GM19239 (cell line): ENCODE measurements around the gene GPC5.
"Not testable (repeated sequence)": the region's sequence is repeated elsewhere in the genome, so short reads cannot be mapped to it uniquely, and the experiment has no call there.

Source experiments
- DNase-seq: peaks from one replicate; pipeline ENCODE4 v3.0.0; 2011; ENCODE audit warnings: low spot score; ENCODE audit not compliant: insufficient read length
- FAIRE-seq: peaks from 2 replicates; lab custom pipeline; 2011; peaks lifted over from hg19 to GRCh38; lab: Jason Lieb, UNC

GPC5 gene

DNA sequence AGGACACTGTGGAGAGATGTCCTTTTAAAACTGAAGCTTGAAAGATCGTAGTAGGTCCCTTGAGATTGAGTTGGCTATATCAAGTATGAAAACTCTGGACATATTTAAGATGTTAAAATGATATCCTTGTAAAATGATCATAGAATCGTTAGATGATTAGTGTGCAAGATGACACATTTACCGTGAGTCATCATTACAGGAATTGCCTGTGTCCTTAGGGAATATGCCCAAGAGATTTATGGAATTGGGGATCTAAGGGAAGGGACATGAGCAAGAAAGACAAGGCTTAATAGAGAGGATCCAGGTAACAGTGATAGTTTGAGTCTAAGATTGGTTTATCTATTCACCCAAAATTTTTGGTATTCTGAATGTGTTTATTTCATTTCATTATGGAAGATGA is 233.7 kb downstream of the GPC5 start:
- DNase-seq (no peak), FAIRE-seq (no peak)

DNA sequence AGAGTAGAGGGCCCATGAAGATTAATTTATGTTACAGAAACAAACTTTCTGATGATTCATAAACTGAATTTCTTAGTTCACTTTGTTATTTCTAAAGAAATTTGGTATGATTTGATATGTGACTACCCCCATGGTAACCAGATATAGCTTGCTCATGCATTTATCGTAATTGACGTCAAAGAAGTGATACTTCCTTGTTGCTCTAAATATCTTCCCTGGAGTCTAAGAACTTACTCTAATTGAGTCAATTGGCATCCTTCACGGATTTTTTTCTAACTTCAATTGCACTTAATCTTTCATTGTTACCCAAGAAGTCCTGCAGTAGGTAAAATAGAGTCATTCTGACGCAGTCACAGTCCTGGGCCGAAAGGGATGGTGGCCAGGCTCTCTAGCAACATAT is 240.9 kb downstream of the GPC5 start:
- DNase-seq (no peak), FAIRE-seq (no peak)

DNA sequence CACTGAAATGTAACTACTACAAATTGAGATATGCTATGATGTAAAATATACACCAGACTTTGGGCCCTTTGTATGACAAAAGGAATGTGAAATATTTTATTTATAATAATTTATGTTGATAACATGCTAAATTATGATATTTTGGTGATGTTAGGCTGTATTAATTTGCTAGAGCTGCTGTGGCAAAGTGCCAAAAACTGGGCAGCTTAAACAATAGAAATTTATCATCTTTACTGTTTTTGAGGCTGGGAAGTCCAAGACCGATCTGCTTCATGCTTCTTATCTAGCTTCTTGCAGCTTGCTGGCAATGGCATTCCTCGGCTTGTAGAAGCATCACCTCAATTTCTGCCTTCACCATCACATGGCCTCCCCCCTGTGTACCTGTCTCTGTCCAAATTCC is 245.0 kb downstream of the GPC5 start:
- FAIRE-seq (no peak), DNase-seq (no peak)

DNA sequence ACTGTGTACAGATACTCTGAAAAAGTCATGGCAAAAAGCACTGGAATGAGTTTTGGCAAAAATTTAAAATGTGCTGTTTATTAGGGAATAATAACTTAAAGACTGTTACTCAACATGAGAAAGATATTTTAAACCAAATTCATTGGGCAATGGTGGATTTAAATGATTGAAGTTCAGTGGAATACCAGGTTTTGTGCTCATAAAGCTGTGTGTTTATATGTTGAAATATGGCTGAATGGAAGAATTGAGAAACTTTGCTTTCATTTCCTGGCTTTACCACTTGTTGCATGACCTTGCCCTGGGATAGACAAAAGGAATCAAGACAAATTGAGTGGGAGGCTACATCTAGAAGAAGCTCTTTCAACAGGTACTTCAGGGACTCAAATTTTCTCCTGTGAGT is 246.4 kb downstream of the GPC5 start:
- FAIRE-seq (no peak), DNase-seq (no peak)

DNA sequence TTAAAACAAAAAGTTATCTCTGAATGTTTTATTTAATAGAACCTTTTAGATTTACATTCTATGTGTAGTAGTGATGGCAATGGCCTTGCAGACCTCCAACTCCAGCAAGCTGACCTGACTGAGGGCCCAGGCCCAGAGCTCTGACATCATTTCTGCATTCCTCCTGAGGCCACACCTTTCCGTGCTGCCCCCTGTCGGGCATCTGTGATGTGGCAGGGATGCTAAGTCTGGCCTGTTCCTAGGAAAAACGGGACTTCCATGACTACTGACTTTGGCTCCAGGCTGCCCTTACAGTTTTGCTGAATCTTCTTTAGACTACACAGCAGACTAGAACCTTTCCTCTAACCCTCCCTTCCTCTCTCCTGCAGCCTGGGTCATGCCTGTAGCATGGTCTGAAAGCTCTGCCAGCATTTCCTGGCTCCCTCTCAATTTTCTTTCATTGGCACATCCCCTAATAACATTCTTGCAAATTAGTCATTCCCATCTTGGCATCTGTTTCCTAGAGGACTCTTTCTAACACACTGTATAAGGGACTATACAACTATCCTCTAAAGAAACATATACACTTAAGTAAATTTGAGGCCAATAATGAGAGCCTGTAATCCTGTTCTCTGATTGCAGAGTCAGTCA is 249.1 kb downstream of the GPC5 start:
- DNase-seq: no peak
- FAIRE-seq: no peak

DNA sequence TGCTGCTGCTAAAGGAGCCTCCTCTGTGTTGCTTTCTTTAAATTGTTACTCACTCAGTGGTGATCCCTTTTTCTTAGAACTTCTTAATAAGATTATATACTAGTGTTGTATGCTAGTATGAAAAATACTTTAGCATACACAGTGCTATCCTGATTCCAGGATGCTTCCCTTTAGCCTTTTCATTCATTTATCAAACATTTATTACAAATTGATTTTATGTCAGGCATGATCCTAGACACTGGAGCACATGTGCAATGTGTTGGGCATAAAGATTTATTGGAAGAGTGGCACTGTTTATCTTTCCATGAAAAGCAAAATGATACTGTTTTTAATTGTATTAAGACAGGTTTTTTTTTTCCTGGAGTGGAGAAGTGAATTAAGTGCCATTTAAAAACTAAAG is 249.6 kb downstream of the GPC5 start:
- DNase-seq: no peak

DNA sequence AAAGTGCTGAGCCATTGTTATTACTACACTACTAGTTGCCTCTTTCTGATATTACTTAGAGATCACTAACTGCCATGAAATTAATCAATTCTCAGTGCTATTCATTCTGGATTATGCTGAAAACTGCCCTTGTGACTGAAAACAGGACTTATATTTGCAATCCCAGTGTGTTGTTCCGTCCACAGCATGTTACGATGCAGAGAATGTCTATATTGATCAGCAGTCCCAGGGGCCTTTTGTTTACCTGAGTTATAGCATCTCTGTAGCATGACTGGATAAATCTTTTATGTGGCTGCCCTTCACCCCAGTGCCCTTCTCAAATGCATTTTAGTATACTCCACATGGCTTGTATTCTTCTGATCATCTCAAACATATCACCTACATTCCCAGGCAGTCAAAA is 251.0 kb downstream of the GPC5 start:
- DNase-seq (no peak), FAIRE-seq (no peak)

More for the DNA sequence above, 249.6 kb downstream of the GPC5 start:
- FAIRE-seq: no peak

DNA sequence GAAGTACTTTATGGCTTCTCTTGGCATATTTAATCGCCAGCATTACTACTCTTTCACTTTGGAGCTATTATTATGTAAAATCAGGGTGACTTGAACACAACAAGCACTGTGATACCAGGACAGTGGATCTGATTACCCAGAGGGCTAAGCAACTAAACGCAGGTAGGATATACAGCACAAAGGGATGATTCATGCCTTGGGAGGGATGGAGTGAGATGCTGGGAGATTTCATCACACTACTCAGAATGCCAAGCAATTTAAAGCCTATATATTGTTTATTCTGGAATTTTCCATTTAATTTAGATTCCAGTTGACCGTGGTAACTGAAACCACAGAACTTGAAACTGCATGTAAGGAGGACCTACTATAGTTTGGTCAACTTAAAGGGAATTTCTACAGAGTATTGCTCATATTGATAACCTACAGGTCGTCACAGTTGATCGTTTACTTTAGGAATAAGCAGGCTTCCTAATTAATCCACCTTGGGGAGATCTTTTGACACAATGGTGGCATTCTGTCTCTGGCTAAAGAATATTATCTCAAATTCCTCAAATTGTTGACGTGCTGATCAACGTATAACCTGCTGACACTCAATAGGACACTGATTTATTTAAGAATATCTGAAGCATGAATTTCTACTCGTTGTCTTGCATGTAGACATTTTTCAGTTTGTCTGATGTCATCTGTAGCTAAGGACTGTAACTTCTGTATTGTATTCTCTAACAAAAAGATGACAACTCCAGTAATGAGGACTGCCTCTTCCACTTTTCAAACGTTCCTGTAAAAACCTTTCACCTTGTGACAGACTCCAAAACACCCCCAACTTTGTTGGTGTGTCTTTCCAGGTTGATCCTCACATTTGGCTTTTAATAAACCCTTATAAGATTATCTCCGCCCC is 254.2 kb downstream of the GPC5 start:
- FAIRE-seq: no peak

DNA sequence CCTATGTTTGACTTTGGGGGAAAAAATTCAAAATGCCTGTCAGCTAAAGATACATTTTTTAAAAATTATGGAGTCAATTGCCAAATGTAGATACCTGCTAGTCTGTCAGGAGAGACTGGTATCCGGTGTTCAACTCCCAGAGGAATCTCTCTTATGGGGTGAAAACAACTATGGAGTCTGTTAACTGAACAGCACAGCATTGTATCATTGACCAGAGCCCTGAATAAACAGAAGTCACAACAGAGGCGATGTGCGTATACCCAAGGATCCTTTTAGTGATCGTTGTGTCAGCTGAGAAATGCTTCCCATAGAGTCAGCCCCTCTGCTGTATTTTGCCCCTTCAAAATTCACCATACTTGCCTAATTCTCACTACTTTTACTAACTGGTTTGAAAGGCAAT is 257.3 kb downstream of the GPC5 start:
- FAIRE-seq (no peak), DNase-seq (no peak)

More for the DNA sequence above, 254.2 kb downstream of the GPC5 start:
- no peak for DNase-seq

DNA sequence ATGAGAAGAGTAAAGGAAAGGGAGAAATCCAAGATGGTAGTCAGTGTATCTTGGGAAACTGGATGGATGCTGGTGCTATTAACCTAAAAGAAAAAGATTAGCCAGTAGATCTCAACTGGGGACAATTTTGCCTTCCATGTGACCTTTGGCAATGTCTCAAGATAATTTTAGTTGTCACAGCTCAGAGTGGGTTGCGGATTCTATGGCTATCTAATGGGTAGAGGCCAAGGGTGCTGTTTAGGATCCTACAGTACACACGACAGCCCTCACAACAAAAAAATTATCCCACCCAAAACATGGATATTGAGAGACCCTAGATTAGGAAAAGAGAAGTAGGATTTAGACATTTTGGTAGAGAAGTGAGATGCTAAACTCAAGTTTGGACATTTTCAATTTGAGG is 258.9 kb downstream of the GPC5 start:
- no peak for FAIRE-seq
- no peak for DNase-seq

DNA sequence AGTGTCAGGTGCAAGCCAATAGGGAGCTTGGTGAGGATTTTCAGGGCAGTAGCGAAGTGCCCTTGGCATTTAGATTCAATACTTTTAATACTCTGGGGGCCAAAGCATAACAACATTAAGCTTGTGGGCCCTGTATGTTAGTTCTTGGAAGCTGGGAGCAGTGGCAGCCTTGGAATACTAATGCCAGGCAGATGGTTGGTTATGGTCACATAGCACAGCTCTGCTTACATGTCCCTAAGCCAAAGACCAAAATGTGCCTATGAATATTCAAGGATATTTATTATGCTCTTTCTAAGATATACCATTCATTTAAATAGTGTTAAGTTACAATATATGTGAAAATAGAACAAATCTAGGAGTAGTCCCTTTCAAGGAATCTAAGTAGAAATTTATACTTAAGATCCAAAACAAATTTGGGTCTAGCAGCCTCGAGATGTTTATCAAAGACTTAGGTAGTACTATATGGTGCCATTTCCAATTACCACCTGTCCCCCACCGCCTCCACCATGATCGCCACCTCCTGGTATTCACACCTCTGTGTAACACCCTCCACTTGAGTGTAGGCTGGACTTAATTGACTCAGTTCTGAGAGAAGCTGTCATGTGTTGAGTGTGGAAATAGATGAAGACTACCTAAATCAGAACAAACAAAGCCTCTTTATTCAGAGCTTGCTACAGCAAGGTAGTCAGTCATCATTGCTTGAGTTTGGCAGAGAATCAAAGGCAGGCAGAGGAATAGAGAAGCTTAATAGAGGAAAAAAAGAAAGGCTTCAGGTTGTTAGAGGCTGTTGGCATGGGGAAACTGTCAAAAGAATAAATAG is 261.0 kb downstream of the GPC5 start:
- DNase-seq: no peak
- FAIRE-seq: no peak

DNA sequence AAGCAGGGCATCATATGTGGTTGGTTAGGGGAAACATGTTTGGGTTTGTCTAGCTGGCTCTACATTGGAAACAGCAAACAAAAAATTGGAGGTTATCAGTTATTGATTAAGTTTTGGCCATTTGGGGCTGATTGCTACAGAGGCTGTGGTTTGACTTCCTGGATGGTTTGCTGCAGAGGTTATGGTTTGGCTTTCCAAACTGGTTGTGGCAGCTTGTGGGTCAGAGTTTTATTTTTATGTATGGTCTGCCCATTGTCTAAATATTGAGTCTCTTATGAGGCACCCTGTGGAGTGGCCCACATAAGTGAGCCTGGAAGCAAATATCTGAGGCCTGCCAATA is 261.6 kb downstream of the GPC5 start:
- no peak for DNase-seq
- FAIRE-seq: no peak

DNA sequence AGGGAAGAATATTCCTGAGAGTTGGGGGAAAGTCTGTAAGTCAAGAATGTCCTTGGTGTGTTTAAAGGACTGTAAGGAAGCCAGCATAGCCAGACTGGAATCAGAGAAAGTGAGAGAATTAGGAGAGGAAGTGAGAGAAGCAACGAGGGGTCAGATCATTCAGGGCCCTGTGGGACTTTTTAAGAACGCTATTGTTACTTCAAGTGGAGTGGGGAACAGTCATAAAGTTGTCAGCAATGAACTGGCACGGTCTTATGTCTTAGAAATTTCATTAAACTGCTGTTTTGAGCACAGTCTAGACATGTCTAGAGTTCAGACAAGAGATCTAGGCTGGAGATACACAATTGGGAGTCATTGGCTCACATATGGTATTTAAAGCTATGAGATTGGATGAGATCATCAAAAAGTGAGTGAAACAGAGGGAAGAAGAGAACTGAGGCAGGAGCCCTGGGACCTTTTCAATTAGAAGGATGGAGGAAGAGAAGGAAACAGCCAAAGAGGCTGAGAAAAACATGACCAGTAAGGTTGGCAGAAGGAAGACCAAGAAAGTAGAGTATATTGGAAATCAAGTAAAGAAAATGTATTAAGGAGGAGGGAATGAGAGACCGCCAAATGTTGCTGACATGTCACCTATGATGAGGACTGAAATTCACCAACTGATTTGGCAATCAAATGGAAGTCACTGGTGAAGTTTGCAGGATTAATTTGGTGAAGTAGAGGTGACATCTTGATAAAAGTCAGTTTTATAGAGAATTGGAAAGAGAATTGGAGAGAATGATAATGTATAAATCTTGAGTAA is 263.5 kb downstream of the GPC5 start:
- no peak for DNase-seq

DNA sequence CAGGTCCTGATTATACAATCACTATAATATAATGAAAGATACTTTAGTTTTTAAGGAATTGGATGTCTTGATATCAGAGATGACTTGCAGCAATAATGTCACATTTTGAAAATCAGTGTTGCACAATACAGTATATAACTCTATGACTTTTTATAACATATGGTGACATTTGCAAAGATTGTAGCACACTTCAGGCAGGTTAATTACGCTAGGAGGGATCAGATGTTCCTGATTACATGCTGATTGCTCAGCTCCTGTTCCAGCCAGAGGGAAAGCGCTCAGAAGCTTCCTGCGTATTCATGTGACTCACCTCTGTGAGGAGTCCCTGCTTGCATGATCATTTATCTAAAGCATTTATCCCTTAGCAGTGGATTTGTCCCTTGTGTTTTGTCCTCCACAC is 265.6 kb downstream of the GPC5 start:
- FAIRE-seq (no peak), DNase-seq (no peak)

More for the DNA sequence above, 263.5 kb downstream of the GPC5 start:
- no peak for FAIRE-seq

DNA sequence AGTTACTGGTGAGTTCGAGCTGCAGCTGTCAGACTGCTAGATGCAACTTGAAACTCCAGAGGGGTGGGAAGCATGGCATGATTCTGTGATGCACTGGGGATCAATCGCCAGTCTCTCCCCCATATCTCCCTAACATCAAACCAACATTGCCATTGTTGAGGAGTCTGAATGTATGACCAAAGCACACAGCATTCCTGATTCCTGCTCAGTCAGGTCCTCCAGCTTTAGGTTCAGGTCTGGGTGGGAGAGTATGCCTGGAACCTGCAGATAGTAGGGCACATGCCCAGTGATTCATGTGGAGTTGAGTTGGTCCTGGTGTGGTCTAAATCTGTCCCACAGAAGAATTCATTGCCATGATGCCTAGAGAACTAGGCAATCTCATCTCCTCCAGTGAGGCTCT is 269.1 kb downstream of the GPC5 start:
- DNase-seq (no peak), FAIRE-seq (no peak)

DNA sequence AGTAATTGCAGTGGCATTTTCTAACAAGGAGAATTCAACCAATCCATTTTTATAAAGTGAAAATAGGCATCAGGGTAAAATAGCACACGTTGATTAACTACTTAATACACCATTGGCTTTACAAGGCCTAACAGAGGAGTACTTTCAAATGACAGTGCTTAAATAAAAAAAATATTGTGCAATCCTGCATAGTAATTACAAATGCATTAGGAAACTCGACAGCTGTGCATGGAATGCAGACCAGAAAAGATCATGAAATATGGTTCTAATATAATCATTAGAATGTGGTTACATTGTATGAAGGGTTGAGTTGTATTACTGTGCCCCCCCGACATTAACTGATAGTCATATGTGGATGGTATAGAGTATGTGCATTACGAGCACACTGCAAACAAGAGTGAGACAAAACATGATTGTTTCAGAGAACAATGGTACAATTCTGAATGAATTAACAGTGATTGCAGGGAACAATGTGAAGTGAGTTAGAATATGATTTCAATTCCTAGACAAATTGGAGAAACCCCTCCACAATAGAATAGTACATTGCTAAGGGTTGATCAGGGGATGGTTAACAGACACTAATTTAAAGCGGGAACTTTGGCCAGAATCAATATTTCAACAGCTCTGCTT is 270.6 kb downstream of the GPC5 start:
- FAIRE-seq: no peak

DNA sequence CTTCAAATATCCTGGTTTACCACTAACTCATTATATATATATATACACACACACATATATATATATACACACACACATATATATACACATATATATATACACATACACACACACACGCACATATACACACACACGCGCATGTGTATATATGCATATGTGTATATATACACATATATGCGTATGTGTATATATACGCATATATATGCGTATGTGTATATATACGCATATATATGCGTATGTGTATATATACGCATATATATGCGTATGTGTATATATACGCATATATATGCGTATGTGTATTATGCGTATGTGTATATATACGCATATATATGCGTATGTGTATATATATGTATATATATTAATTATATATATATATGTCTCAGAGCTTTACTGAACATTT is 275.9 kb downstream of the GPC5 start:
- not testable (repeated sequence) for FAIRE-seq, DNase-seq

More for the DNA sequence above, 270.6 kb downstream of the GPC5 start:
- DNase-seq: no peak

DNA sequence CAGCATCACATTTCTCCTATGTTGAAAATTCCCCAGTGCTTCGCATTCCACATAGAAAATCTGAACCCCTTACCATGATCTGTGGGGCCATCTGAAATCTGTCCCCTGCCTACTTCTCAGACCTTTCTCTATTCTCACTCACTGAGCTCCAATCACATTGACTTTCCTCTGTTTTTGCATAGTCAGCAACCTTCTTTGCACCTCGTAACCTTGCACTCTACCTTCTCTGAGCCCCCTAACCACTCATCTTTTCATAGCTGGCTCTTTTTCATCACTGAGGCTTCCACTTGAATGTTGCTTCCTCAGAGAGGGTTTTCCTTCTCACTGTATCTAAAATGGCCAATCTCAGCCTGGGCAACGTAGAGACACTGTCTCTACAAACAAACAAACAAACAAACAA is 286.3 kb downstream of the GPC5 start:
- FAIRE-seq (no peak), DNase-seq (no peak)

DNA sequence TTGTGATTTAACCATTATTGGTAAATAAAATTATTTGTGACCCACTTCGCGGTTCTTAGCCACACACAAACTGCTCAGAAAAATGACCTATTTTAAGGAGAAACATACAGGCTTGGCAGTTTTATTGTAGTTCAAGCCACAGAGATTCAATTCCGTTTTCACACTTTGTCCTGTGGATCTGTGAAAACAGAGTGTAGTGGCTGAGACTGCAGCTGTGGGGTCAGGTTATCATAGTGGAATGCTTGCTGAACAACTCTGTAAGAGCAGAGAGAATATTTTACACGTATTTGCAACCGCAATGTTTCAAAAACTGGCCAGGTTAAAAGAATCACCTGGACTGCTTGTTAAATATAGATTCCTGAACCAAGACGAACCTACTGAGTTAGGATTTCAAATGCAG is 292.5 kb downstream of the GPC5 start:
- no peak for DNase-seq
- no peak for FAIRE-seq

DNA sequence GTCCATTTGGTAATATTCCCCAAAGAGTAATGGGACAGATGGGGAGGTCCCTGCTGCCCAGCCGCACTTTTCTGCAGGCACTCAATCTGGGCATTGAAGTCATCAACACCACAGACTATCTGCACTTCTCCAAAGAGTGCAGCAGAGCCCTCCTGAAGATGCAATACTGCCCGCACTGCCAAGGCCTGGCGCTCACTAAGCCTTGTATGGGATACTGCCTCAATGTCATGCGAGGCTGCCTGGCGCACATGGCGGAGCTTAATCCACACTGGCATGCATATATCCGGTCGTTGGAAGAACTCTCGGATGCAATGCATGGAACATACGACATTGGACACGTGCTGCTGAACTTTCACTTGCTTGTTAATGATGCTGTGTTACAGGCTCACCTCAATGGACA is 295.0 kb downstream of the GPC5 start:
- DNase-seq (no peak), FAIRE-seq (no peak)
